Measurements from ENCODE around the gene CANT1.

DNA sequence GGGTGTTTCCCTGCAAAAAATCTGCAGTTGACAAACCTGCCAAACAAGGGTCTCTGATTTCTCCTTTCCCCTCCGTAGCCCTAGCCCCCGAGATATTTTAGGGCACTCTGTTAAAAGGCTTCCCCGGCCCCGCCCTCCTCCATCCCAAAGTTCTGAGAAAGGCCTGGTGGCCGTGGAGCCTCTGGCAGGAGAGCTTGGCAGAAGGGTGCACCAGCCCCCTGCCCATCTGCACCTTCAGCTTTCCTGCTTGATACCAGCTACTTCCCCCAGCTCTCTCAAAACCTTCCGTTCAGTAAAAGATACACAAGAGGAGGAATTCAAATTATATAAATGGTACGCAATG, 711 bp upstream of the CANT1 start:
- TF ChIP-seq, protein P1, sequence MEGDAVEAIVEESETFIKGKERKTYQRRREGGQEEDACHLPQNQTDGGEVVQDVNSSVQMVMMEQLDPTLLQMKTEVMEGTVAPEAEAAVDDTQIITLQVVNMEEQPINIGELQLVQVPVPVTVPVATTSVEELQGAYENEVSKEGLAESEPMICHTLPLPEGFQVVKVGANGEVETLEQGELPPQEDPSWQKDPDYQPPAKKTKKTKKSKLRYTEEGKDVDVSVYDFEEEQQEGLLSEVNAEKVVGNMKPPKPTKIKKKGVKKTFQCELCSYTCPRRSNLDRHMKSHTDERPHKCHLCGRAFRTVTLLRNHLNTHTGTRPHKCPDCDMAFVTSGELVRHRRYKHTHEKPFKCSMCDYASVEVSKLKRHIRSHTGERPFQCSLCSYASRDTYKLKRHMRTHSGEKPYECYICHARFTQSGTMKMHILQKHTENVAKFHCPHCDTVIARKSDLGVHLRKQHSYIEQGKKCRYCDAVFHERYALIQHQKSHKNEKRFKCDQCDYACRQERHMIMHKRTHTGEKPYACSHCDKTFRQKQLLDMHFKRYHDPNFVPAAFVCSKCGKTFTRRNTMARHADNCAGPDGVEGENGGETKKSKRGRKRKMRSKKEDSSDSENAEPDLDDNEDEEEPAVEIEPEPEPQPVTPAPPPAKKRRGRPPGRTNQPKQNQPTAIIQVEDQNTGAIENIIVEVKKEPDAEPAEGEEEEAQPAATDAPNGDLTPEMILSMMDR (IDR thresholded peaks at IDR 0.05; ENCODE audit: low read depth, low read length), result no peak
- TF ChIP-seq POLR2A (IDR thresholded peaks at IDR 0.05; ENCODE audit: extremely low read depth, insufficient read length), result no peak
- no peak for TF ChIP-seq MYC (IDR thresholded peaks at IDR 0.05; ENCODE audit: low read depth, low read length)

Measured in NB4 (cell line).